BJ (cell line): ENCODE results near the gene MSX2. TPM values are rescaled to one million over a fixed set of nuclear protein-coding genes. Genes with fewer than 3 reads are reported as not detected.

Source experiments
- CTCF ChIA-PET: fragments of 350-600 bp; formaldehyde crosslinking; extraction: SDS; loops from one replicate; lab custom pipeline; 2021; ENCODE audit warnings: antibody characterized with exemption, inconsistent platforms; lab: Yijun Ruan, JAX
- POLR2A ChIA-PET: fragments of 300-600 bp; sonication (Branson Sonifier 250); formaldehyde crosslinking; extraction: SDS; loops from one replicate; lab custom pipeline; 2021; ENCODE audit warnings: antibody characterized with exemption; lab: Charles Lee
- DNase-seq: peaks from one replicate; pipeline ENCODE4 v3.0.0-alpha.2; 2011; ENCODE audit warnings: low read depth
- H3K27me3 ChIP-seq: 2 replicates; pipeline ENCODE4 v1.6.0; 2011; ENCODE audit warnings: low read length; ENCODE audit not compliant: control insufficient read depth, insufficient read depth
- H3K36me3 ChIP-seq: 2 replicates; pipeline ENCODE4 v1.5.1; 2011; ENCODE audit warnings: low read length; ENCODE audit not compliant: control insufficient read depth, insufficient read depth
- H3K4me3 ChIP-seq: 2 replicates; pipeline ENCODE4 v1.5.1; 2011; ENCODE audit warnings: low read depth, mild to moderate bottlenecking, control low read depth, low read length
- CTCF ChIP-seq: IDR thresholded peaks from 2 replicates; pipeline ENCODE4 v1.5.1; 2011; ENCODE audit warnings: low read depth, mild to moderate bottlenecking, control low read depth, inconsistent platforms, low read length, moderate library complexity; ENCODE audit not compliant: insufficient read depth
- polyA plus RNA-seq: library from polyadenylated mRNA; depleted of rRNA; stranded (reverse); fragments of >200 nt; gene quantifications from 2 replicates; pipeline ENCODE4 v1.2.3, GENCODE V29; 2011

MSX2 gene
- polyA plus RNA-seq, 1 experiment: 2.1 TPM

- no peak for TF ChIP-seq CTCF
- H3K27me3 ChIP-seq: peaks cover 10% of the 10 kb centered on the region
- ChIA-PET POLR2A (interaction anchor here (0.6 kb wide), 1 partner anchor 8 kb away, joined by 3 read pairs; no protein-coding TSS in a partner anchor), CTCF (no interaction called here)
- no peak for DNase-seq
- H3K4me3 ChIP-seq: no peak overlapping the region
- no peaks in the 10 kb centered on the region; the same call in 1 of the 2 replicates for H3K36me3 ChIP-seq
These were observed 2.8 kb downstream of the MSX2 start for GRCh38 chr5:174726916-174727793.

DNA sequence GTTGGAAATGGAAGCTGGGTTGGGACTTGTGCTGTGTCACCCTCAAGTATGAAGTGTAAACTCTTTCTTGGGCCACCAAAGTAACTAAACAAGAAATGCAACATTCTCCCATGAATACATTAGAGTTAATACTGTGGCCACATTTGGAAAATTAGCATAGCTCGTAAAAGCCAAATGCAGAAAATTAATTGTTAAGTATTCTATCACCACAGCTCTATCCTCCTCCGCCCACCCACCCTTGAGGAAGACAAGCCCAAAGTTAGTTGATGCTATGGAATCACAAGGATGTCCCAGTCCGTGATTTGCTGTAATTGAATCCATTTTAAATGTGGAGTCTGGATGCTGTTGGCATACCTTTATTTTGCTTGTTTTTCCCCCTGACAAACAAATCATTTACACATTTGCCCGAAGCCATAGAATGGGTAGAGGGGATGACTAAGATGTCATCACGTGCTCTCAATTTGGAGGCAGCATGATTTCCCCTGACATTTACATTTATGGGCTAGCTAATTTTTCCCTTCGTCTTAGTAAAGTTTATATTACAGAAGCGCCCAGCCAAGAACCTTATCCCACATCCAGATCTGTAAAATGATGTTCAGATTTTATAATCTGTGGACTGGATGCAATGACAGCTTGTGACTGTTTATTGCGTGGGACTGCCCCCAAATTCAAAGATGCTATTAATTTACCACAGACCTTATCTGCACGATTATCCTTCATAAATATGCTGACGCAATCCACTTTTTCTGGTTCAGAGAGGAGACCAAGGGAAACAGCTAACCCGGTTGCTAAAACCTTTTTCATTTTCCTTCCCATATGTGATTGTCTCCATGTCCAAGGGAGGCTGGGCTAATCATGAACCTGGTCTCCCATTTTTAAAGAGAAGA lies 3.7 kb downstream of the MSX2 start:
- ChIA-PET CTCF (no interaction called here), POLR2A (interaction anchor here (0.6 kb wide), 1 partner anchor 9 kb away, joined by 3 read pairs; no protein-coding TSS in a partner anchor)
- H3K27me3 ChIP-seq: peaks cover 7% of the 10 kb centered on the region
- DNase-seq: no peak
- no peaks in the 10 kb centered on the region; the same call in 1 of the 2 replicates for H3K36me3 ChIP-seq
- no peak for TF ChIP-seq CTCF
- no peak overlapping the region for H3K4me3 ChIP-seq

GRCh38 chr5:174729075-174729680 lies 4.8 kb downstream of the MSX2 start:
- H3K4me3 ChIP-seq: no peak overlapping the region
- no peaks in the 10 kb centered on the region; the same call in 1 of the 2 replicates for H3K36me3 ChIP-seq
- peaks cover 4% of the 10 kb centered on the region for H3K27me3 ChIP-seq
- CTCF ChIA-PET: interaction anchor here (0.6 kb wide), 2 partner anchors 142 to 1351 kb away, joined by 3 to 4 read pairs; no protein-coding TSS in a partner anchor
- POLR2A ChIA-PET: no interaction called here
- no peak for DNase-seq
- no peak for TF ChIP-seq CTCF

GRCh38 chr5:174731214-174732035 lies 7.0 kb downstream of the MSX2 start:
- Histone ChIP-seq H3K4me3 (no peak overlapping the region), H3K36me3 (no peaks in the 10 kb centered on the region; the same call in 1 of the 2 replicates), H3K27me3 (peaks cover 8% of the 10 kb centered on the region)
- DNase-seq: no peak
- TF ChIP-seq CTCF: no peak
- POLR2A ChIA-PET: no interaction called here
- CTCF ChIA-PET: interaction anchor here (2.0 kb wide), 1 partner anchor 312 kb away, joined by 4 read pairs; no protein-coding TSS in a partner anchor
